Motor neuron (in vitro differentiated cells): ENCODE results near the gene SAA4. TPM values are rescaled to one million over a fixed set of nuclear protein-coding genes. Genes with fewer than 3 reads are reported as not detected.
"Not testable (repeated sequence)": the region's sequence is repeated elsewhere in the genome, so short reads cannot be mapped to it uniquely, and the experiment has no call there.

Source experiments
- ATAC-seq, 8 experiments: fragments of 200-7000 bp; cut with Tn5 transposase; replicated peaks in 6 of 8; 2 replicates each; pipeline ENCODE4 v1.8.0; 2021; ENCODE audit warnings: mild to moderate bottlenecking in 8 of 8, moderate library complexity in 8 of 8
- H3K27ac ChIP-seq, 2 donors: fragments of 250-450 bp; sonication (Bioruptor Pico); 2 replicates each; pipeline ENCODE4 v1.9.0; 2021; ENCODE audit warnings: antibody characterized with exemption in 2 of 2, mild to moderate bottlenecking in 2 of 2, moderate library complexity in 1 of 2
- H3K4me1 ChIP-seq, 2 donors: fragments of 250-450 bp; sonication (Bioruptor Pico); replicated peaks in 1 of 2; 2 replicates each; pipeline ENCODE4 v1.6.1; 2021; ENCODE audit warnings: antibody characterized with exemption in 2 of 2, mild to moderate bottlenecking in 2 of 2, moderate library complexity in 1 of 2
- H3K4me3 ChIP-seq, 5 donors: fragments of 250-450 bp; sonication (Bioruptor Pico); 2 replicates each; pipeline ENCODE4 v1.9.0; 2021; ENCODE audit warnings: antibody characterized with exemption in 5 of 5, mild to moderate bottlenecking in 5 of 5, moderate library complexity in 4 of 5
- WGBS, 10 experiments: fragments of 450-650 bp; shearing (Covaris generic); methylation state at CpG; one replicate each; pipeline ENCODE4 v1.0.0; 2022; 5-methylcytosine and 5-hydroxymethylcytosine counted together
- in situ Hi-C, 9 experiments: fragments of 400-800 bp; cut with MboI; loops; one replicate each; pipeline ENCODE4 v1.15.0; 2021; ENCODE audit warnings: low sequenced_read_pairs in 9 of 9, low pct_unique_long_range_greater_than_20kb in 2 of 9; ENCODE audit not compliant: unreplicated experiment in 9 of 9
- total RNA-seq, 8 experiments: library from RNA; unstranded; fragments of 300-600 nt; gene quantifications; 2 replicates each; pipeline versions ENCODE4 v1.2.3 to v1.2.4, GENCODE V29; 2022

SAA4 gene
- total RNA-seq: not detected

- in situ Hi-C loops: no loop called here
- no peak within 1 kb of the TSS for H3K27ac ChIP-seq
- H3K4me1 ChIP-seq: no peaks in the 10 kb centered on the region
- no peak within 1 kb of the TSS for H3K4me3 ChIP-seq
- no peak for ATAC-seq
- 0 to 90% (median 47%) methylated on average over 1 to 2 of the region's 2 CpGs; no CpG with 5 or more reads in 2 of the 10 experiments for WGBS, 10 experiments
Measured at GRCh38 chr11:18236664-18237356, at the start of gene SAA4. Gene SAA4, minus strand, starts transcription at chr11:18236802. Its CDS starts 876 bp downstream, at chr11:18235926.

- Histone ChIP-seq H3K4me1 (no peaks in the 10 kb centered on the region), H3K27ac (no peak overlapping the region), H3K4me3 (no peak overlapping the region)
- ATAC-seq: no peak
- in situ Hi-C loops: no loop called here
- WGBS, 10 experiments: 60 to 100% (median 83%) methylated on average over 1 of the region's 1 CpG; no CpG with 5 or more reads in 5 of the 10 experiments
Measured at GRCh38 chr11:18285841-18286240, 49.2 kb upstream of the SAA4 start.

- ATAC-seq: no peak
- Histone ChIP-seq H3K4me3 (no peak overlapping the region), H3K4me1 (no peaks in the 10 kb centered on the region), H3K27ac (no peak overlapping the region)
- in situ Hi-C loops: no loop called here
- 79 to 100% (median 100%) methylated on average over 1 to 2 of the region's 2 CpGs; no CpG with 5 or more reads in 1 of the 10 experiments for WGBS, 10 experiments
Measured at GRCh38 chr11:18282626-18283025, 46.0 kb upstream of the SAA4 start.

- H3K4me1 ChIP-seq: no peaks in the 10 kb centered on the region
- H3K27ac ChIP-seq: no peak overlapping the region
- H3K4me3 ChIP-seq: no peak overlapping the region
- peak in 3 of 8 experiments; percentile 40 to 84 (median 43) for ATAC-seq
- WGBS, 10 experiments: 21 to 96% (median 87%) methylated on average over 3 to 4 of the region's 4 CpGs; no CpG with 5 or more reads in 1 of the 10 experiments
- in situ Hi-C loops: no loop called here
Measured at GRCh38 chr11:18280438-18281045, 43.9 kb upstream of the SAA4 start.

GRCh38 chr11:18277565-18278271 lies 41.1 kb upstream of the SAA4 start:
- 43 to 100% (median 88%) methylated on average over 1 to 4 of the region's 5 CpGs for WGBS, 10 experiments
- Histone ChIP-seq H3K27ac (no peak overlapping the region), H3K4me1 (no peaks in the 10 kb centered on the region), H3K4me3 (no peak overlapping the region)
- ATAC-seq: no peak
- in situ Hi-C loops: no loop called here

GRCh38 chr11:18271206-18271605 lies 34.6 kb upstream of the SAA4 start:
- Histone ChIP-seq H3K27ac (no peak overlapping the region), H3K4me1 (no peaks in the 10 kb centered on the region), H3K4me3 (no peak overlapping the region)
- in situ Hi-C loops: no loop called here
- 50 to 100% (median 84%) methylated on average over 1 to 4 of the region's 4 CpGs; no CpG with 5 or more reads in 3 of the 10 experiments for WGBS, 10 experiments
- ATAC-seq: no peak

- no peak overlapping the region for H3K27ac ChIP-seq
- ATAC-seq: peak in 1 of 8 experiments; percentile 17
- no peaks in the 10 kb centered on the region for H3K4me1 ChIP-seq
- no peak overlapping the region for H3K4me3 ChIP-seq
- in situ Hi-C loops: no loop called here
- 20 to 90% (median 71%) methylated on average over 1 to 3 of the region's 4 CpGs; no CpG with 5 or more reads in 5 of the 10 experiments for WGBS, 10 experiments
Measured at GRCh38 chr11:18270102-18270501, 33.5 kb upstream of the SAA4 start.

- H3K27ac ChIP-seq, in situ Hi-C loops, H3K4me1 ChIP-seq, H3K4me3 ChIP-seq: not testable (repeated sequence)
- WGBS, 10 experiments: no CpG with 5 or more reads among the region's 5 CpGs
- ATAC-seq: peak in 1 of 8 experiments; percentile 26
Measured at GRCh38 chr11:18269252-18269651, 32.6 kb upstream of the SAA4 start.

- ATAC-seq: peak in 2 of 8 experiments; percentile 65 to 79
- WGBS, 10 experiments: 80% methylated on average over 1 of the region's 10 CpGs; no CpG with 5 or more reads in 9 of the 10 experiments
- in situ Hi-C loops, H3K4me1 ChIP-seq, H3K4me3 ChIP-seq, H3K27ac ChIP-seq: not testable (repeated sequence)
Measured at GRCh38 chr11:18267335-18268133, 30.9 kb upstream of the SAA4 start.

- Histone ChIP-seq H3K4me1 (no peaks in the 10 kb centered on the region), H3K27ac (no peak within 1 kb of the TSS), H3K4me3 (no peak within 1 kb of the TSS)
- 60 to 91% (median 73%) methylated on average over 2 to 4 of the region's 8 CpGs; no CpG with 5 or more reads in 4 of the 10 experiments for WGBS, 10 experiments
- no peak for ATAC-seq
- in situ Hi-C loops: no loop called here
Measured at GRCh38 chr11:18265949-18266348, 29.3 kb upstream of the SAA4 start, which contains the start of gene SAA1. Gene SAA1, plus strand, starts transcription at chr11:18266264. Its CDS starts 624 bp downstream, at chr11:18266888.

- in situ Hi-C loops: no loop called here
- Histone ChIP-seq H3K4me3 (no peak overlapping the region), H3K4me1 (no peaks in the 10 kb centered on the region), H3K27ac (no peak overlapping the region)
- WGBS, 10 experiments: 4 to 50% (median 40%) methylated on average over 1 of the region's 1 CpG; no CpG with 5 or more reads in 6 of the 10 experiments
- ATAC-seq: no peak
Measured at GRCh38 chr11:18264677-18265555, 28.3 kb upstream of the SAA4 start.

GRCh38 chr11:18264035-18264434 lies 27.4 kb upstream of the SAA4 start:
- H3K27ac ChIP-seq: no peak overlapping the region
- no peak for ATAC-seq
- WGBS, 10 experiments: 15 to 83% (median 51%) methylated on average over 1 to 4 of the region's 4 CpGs
- H3K4me1 ChIP-seq: no peaks in the 10 kb centered on the region
- no peak overlapping the region for H3K4me3 ChIP-seq
- in situ Hi-C loops: no loop called here
